Globus pallidus (tissue), 1 donor: ENCODE data around the gene APOB.

Experiments used
- DNase-seq: peaks from one replicate; pipeline ENCODE4 v3.0.0-alpha.2; 2015; ENCODE audit warnings: low spot score

APOB gene, protein sequence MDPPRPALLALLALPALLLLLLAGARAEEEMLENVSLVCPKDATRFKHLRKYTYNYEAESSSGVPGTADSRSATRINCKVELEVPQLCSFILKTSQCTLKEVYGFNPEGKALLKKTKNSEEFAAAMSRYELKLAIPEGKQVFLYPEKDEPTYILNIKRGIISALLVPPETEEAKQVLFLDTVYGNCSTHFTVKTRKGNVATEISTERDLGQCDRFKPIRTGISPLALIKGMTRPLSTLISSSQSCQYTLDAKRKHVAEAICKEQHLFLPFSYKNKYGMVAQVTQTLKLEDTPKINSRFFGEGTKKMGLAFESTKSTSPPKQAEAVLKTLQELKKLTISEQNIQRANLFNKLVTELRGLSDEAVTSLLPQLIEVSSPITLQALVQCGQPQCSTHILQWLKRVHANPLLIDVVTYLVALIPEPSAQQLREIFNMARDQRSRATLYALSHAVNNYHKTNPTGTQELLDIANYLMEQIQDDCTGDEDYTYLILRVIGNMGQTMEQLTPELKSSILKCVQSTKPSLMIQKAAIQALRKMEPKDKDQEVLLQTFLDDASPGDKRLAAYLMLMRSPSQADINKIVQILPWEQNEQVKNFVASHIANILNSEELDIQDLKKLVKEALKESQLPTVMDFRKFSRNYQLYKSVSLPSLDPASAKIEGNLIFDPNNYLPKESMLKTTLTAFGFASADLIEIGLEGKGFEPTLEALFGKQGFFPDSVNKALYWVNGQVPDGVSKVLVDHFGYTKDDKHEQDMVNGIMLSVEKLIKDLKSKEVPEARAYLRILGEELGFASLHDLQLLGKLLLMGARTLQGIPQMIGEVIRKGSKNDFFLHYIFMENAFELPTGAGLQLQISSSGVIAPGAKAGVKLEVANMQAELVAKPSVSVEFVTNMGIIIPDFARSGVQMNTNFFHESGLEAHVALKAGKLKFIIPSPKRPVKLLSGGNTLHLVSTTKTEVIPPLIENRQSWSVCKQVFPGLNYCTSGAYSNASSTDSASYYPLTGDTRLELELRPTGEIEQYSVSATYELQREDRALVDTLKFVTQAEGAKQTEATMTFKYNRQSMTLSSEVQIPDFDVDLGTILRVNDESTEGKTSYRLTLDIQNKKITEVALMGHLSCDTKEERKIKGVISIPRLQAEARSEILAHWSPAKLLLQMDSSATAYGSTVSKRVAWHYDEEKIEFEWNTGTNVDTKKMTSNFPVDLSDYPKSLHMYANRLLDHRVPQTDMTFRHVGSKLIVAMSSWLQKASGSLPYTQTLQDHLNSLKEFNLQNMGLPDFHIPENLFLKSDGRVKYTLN (N-terminal part only)

DNA sequence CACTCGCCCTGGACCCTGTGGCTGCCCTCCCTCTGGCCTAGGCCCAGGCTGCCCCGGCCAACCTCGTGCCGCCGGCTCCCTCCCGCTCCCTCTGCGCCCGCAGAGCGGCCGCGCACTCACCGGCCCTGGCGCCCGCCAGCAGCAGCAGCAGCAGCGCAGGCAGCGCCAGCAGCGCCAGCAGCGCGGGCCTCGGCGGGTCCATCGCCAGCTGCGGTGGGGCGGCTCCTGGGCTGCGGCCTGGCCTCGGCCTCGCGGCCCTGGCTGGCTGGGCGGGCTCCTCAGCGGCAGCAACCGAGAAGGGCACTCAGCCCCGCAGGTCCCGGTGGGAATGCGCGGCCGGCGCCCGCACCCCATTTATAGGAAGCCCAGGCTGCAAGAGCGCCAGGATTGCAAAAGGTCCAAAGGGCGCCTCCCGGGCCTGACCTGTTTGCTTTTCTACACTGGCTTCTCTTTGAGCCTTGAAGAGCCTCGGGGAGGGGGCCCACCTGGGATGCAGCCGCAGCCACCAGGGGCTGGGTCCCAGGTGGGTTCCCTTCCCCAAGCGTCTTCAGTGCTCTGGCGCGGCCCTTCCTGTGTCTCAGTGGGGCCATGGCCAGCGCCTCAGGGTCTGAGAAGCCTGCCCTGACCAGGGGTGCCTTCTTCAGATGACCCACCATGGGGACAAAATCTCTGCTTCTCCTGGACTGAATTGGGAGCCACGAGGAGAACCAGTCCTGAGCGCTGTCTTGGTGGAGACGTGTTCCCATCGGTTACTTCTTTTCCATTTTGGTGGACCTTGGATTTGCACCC lies at the start of gene APOB:
APOB (minus strand) TSS at position 330 of the 789 bp plus-strand sequence; CDS start at position 202, 128 bp downstream.
- no peak for DNase-seq

DNA sequence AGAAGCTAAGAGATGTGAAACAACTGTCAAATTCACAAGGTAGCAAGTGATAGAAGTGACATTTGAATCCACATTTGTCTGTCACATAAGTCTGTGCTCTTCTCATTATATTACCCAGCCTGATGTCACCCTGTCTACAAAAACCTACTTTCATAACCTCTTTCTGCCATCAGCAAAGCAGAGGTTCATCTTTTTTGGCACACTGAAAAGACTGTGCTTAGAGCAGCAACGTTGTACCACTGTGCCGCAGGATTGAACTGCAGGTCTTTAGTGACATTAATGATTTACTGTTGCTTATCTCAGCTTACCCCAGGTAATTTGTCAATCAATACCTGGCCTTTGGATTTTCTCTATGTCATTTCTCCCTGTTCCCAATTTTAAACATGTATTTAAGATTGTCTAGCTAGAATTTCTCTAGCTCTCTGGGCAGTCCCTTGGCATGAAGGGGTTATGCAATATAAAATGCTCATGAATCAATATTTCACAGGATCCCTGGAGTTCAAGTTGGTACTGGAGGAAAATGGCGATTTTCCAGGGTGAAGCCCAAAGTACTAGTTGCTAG lies 48.5 kb upstream of the APOB start:
- no peak for DNase-seq

DNA sequence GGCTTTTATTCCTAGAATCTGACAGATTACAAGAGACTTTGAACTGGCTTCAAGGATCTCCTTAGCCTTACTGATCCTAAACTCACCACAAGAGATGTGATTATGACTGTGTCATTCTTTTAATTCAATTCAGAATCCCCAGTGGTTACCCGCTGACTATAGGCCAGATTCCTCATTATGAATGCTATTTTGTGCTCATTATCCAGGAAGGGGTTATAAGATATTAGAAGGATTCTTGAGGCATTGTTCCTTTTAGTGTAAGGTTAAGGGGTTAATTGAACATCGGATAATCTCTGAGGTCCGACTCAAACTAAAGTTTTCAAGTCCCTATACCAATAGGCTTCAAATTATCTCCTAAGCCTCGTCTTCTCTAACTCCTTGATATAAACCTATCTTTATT lies 40.5 kb upstream of the APOB start:
- DNase-seq, result no peak

DNA sequence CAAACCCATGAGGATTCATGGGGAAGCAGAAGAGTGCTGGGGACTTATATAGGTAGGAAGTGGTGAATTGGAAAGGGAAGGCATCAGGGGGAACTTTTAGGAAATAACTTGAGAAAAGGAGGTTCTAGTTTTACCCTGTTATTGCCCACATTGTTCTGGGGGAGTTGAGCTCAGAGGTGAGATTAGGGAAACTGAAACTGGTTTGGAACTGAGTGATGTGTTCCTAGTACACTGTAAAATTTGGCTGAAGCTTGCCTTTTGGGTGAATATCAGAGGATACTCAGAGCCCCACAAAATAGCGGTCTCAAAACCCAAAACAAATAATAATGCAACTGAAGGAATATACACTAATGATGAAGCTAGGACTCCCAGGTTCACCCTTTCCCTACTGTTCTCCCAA lies 39.6 kb upstream of the APOB start:
- no peak for DNase-seq

DNA sequence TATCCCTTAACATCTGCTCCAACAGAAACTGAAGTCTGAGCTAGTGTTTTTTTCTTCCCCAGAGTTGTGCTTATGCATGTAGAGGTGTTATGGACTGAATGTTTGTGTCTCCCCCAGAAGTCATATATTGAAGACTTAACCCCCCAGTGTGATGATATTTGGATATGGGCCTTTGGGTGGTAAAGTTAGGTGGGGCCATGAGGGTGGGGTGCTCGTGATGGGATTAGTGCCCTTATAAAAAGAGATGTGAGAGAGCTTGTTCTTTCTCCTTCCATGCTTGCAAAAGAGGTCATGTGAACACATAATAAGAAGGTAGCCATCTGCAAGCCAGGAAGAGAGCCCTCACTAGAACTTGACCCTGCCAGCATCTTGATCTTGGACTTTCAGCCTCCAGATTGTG lies 34.4 kb upstream of the APOB start:
- DNase-seq, result no peak

DNA sequence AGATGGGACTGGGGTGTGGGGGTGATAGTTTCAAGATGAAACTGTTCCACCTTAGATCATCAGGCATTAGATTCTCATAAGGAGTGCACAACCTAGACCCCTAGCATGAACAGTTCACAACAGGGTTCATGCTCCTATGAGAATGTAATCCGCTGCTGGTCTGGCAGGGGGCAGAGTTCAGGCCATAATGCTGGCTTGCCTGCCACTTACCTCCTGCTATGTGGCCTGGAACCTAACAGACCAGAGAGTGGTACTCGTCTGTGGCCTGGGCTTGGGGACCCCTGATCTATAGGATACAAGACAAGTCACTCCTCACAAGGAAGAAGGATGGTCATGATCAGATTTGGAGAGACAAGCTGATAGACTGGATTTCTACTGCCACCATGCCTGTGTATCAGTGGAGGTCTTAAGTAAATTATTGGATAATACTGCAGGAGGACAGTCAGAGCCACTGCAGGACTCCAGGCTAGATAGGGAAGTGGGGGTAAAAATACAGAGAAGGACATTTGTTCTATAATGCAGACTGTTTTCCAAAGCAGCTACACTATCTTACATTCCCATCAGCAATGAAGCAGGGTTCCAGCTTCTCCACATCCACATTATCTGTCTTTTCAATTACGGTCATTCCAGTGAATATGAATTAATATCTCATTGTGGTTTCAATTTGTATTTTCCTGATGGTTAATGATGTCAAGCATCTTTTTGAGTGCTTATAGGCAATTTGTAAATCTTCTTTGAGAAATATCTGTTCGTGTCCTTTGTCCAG lies 28.8 kb upstream of the APOB start:
- no peak for DNase-seq

DNA sequence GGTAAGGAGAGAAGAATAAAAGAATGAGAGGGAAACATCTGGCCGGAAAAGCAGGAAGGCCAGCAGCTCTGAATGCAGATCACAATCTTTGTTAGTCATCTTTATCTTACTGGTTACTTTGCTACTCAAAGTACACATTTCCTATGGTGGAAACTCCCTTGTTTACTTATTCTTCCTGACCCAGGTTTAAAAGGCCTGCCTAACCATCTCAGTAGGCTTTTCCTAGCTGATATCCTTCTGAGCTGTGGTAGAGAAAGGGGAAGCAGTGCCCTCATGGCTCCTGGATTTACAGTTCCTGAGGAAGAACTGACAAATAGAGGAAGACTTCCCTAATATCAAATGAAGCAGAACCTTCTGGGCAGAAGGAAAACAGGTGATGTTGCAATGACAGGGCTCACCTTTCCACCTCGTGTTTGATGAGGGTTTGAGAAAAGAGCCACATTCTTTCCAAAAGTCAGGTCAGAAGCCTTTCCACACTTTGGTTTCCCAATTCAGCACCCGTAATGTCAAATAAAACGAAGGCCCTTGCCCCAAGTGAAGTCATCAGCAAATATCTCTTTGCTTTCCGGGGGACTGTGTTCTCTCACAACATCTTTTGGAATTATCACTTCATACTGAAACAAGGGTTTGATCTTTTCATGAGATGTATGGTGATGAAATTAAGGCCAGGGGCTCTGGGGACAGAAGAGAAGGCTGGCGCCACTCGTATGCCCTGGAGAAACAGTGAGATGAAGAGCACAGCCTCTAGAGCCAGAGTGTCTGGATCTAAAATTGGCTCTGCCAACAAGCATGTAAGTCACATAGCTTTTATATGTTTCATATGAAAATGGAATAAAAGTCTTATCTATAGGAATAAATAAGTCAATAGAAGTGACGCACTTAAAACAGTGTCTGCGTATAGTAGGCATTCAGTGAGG lies 26.7 kb upstream of the APOB start:
- DNase-seq, result no peak

DNA sequence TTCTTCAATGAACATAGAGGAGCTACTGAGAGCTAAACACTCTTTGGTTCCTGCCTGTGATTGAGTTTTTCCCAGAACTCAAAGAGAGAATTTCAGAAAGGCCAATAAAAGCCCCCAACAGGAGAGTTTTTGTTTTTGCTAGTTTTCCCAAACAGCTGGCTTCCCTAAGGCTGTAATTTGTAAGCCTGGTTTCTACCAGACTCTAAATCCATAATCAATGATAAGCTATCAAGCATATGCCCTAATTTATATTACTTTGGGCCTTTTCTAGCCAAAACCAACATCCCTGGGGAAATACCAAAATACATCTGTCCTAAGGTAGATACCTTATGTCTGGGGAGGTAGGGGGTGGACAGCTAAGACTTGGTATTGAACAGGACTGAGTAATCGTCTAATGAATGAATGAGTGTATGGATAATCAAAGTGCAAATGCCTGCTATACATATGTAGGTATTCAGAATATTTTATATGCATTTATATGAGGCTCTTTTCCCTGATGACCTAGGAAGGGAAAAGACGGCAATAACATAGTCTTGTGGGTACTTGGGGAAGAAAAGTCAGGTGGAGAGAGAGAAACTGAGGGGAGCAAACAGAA lies 26.0 kb upstream of the APOB start:
- DNase-seq, result no peak

DNA sequence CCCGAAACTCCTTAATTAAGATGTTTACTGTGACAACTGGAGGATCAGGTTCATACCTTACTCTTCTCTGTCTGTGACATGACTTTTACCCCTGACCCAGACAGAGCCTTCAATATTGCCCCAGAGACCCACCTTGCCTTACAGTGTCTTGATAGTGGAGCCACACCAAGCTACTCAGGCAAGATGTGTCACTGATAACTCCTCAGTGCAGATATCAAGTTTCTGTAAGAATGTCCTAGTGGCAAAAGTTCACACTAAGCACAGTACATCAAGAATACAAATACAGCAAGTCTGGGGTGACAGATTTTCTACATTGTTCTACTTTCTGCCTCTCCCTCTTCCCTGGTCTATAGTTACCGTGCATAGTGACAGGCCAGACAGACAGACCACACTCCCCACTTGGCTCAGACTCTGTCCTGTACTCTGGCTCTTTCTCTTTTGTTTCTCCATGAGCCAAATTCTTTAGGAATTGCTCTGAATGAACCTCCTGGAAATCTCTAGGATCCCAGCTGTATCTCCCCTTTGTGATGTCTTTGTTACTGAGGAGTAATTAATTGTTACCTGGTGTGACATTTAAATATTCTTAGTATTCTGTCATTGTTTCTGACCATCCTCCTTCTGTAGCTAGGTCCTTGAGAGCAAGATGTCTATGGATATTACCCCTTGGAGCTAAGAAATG lies 24.1 kb upstream of the APOB start:
- no peak for DNase-seq

DNA sequence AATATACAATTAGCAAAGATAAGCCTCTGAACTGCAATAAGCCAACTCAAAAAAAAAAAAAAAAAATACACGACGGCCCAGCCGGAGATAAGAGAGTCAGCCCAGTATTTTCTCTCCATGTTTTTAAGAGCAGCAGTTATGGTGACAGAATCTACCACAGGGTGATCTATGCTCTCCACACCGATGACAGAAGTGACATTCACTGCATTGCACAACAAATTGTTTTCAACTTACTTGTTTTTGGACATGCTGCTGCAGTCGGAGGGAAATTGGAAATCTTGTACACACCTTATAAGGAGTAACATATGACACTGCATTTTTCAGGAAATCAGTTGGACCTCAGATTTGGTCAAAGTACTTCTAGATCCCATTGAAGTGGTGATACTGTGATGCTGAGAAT lies 23.3 kb upstream of the APOB start:
- no peak for DNase-seq

DNA sequence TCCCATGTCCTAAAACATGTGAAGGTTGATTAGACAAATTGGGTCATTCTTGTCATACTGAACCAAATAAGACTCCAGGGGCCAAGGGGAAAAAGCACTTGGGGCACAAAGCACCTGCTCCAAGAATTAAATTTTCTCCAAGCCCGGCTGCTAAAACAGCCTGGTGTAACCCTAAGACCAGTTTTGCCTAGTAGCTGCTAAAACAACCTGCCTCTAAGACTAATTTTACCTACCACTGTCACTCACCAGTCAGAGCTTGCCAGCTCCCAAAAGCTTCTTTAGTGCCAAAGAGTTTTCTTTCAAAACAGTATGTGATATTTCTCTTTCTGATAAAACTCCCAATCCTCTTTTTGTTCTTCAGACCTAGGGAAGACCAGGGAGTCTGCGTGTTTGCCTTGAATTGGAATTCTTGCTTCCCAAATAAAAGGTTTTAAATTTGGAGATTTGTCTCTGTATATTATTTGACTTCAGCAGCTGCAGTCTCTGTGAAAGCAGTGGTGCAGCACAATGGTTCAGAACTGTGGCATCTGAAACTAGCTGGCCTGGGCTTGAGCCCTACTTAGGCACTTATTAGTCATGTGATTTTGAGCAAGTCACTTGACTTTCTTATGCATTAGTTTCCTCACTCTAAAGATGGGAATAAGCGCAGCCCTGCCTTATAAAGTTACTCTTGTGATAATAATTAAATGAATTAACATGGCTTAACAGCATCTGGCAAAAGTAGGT lies 16.2 kb upstream of the APOB start:
- DNase-seq, result no peak

DNA sequence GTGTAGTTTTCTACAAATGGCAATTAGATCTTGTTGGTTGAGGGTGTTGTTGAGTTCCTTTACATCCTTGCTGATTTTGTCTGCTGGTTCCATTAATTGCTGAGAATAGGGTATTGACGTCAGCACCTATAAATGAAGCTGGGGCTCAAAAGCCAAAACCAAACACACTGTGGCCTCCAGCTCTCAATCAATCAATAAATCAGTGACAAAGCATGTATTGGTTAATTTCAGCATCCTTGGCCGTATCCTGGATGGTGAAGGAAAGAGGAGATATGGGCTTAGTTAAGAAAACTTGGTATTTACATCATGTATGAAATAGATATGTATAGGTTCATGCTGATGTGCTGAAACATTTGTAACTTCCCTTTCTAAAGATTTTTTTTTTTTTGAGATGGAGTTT lies 13.2 kb upstream of the APOB start:
- DNase-seq, result no peak

DNA sequence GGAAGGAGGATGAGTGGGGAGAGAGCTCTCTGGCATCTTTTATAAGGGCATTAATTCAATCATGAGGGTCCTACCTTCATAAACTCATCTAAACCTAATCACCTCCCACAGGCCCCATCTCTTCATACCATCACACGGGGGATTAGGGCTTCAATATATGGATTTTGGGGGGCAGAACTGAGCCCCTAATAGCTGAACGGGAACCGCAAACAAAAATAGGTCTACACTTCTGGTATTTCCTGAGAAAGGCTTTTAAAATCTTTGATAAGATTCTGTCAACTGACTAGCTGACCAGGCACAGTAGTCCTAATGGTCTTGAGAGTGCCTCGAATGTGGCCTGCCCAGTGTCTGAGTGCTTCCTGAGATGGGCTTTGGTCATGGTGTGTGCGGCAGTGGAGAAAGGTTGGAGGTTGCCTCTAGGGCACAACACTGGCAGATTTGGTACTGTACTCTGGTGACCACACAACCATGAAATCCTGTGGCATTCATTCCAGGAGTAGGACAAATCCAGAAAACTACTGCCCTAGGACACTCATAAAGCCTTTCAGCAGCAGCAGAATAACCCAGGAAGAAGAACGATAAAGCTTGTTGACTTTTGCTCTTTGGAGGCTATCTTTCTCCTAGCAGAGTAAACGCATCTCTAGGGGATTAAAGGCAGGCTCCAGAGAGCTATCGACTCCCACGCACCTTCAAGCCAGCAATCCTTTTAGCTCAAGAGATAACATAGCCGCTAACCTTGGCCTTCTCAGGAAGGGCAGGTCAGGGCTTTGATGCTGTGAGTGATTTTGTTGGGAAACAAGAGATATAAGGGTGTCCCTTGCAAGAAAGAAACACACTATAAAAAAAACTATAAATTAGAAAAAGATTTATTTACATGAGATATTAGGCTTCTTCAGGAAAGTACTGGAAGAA lies 12.3 kb upstream of the APOB start:
- no peak for DNase-seq

DNA sequence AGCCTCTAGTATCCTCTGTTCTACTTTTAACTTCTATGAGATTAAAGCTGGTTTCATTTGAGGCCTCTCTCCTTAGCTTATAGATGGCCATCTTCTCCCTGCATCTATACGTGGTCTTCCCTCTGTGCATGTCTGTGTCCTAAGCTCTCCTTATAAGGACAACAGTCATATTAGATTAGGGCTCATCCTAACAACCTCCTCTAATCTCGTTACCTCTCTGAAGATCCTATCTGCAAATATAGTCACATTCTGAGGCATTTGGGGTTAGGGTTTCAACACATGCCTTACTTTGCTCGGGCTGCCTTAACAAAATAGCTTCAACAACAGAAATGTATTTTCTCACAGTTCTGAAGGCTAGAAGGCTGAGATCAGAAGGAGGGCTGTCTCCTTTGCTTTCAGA lies 11.6 kb upstream of the APOB start:
- DNase-seq, result no peak

DNA sequence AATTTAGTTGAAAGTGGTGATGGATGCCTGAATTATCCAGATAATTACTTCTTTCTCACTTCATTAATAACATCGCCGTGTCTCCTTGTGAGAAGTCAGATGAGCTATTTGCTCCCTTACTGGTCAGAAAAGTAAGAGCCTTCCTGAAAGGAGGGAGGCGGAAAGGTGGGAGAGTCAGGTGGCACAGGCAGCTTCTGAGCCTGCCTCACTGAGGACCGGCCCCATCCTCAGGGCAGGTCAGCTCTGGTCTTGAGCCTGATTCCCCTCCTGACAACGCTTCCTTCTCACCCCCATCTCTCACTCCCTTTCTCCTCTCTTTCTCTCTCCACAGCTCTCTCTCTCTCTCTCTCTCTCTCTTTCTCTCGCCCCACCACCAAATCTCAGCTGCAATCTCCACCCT lies 10.1 kb upstream of the APOB start:
- no peak for DNase-seq

DNA sequence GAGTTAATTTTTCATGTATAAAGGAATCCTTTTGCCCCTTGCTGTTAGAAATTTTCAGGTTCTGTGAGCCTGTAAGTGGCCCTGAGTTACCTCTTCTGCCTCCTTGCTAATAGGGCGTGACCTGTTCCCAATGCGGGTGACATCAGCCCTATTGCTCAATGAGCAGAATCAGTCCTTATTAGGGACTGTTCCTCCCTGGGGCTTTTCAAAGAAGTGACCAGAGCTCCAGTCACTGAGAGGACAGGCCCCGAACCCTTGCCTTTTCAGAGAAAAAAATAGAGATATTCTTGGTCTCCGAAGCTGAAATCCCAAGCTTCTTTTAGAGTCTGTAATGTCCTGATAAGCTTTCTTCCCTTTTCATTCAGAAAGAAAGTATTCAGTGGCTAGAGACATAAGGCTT lies 8.2 kb upstream of the APOB start:
- no peak for DNase-seq

DNA sequence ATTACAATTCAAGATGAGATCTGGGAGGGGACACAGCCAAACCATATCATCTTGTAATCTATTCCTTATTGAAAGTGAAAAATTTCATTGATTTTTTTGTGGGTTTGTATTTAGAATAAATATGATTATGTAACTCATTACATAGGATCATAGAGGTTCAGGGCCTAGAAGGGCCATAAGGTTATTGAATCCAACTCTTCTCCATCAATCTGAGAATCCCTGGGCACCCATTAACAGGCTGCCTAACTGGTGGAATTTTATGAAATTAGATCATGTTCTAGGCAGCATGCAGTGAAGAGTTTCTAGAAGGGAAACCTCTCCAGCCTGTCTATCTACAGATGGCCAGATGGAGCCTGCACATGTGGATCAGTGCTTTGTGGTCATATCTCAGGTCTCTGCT lies 6.3 kb upstream of the APOB start:
- no peak for DNase-seq
